AG04450 (cell line): ENCODE data around the gene HOXC9. TPM values are rescaled to one million over a fixed set of nuclear protein-coding genes. Genes with fewer than 3 reads are reported as not detected.

Experiments used
- CTCF ChIA-PET: fragments of 300-600, 350-600 bp; formaldehyde crosslinking; extraction: SDS; loops from one replicate; lab custom pipeline; 2022; ENCODE audit warnings: antibody characterized with exemption, inconsistent platforms; lab: Charles Lee
- POLR2A ChIA-PET: fragments of 350-600 bp; formaldehyde crosslinking; extraction: SDS; loops from one replicate; lab custom pipeline; 2021; ENCODE audit warnings: antibody characterized with exemption, inconsistent platforms; lab: Yijun Ruan, JAX
- DNase-seq: peaks from one replicate; pipeline ENCODE4 v3.0.0-alpha.2; 2011; ENCODE audit warnings: low read depth, low spot score
- H3K27ac ChIP-seq: one replicate; pipeline ENCODE4 v1.5.1; 2012; ENCODE audit warnings: low read depth, low read length, control low read depth
- H3K27me3 ChIP-seq: one replicate; pipeline ENCODE4 v1.6.0; 2012; ENCODE audit warnings: low read length; ENCODE audit not compliant: control insufficient read depth, insufficient read depth
- H3K4me3 ChIP-seq: 2 replicates; pipeline ENCODE4 v1.5.1; 2011; ENCODE audit warnings: mild to moderate bottlenecking, low read depth, low read length, control low read depth
- H3K9me3 ChIP-seq: 2 replicates; pipeline ENCODE4 v1.5.1; 2012; ENCODE audit warnings: low read length; ENCODE audit not compliant: control insufficient read depth, insufficient read depth
- CTCF ChIP-seq: IDR thresholded peaks from 2 replicates; pipeline ENCODE4 v1.5.1; 2011; ENCODE audit warnings: low read depth, low read length, control low read depth, inconsistent platforms
- polyA plus RNA-seq: library from polyadenylated mRNA; depleted of rRNA; stranded (reverse); fragments of >200 nt; gene quantifications from 2 replicates; pipeline ENCODE4 v1.2.3, GENCODE V29; 2011

HOXC9 gene
- polyA plus RNA-seq, 1 experiment, result not detected

DNA sequence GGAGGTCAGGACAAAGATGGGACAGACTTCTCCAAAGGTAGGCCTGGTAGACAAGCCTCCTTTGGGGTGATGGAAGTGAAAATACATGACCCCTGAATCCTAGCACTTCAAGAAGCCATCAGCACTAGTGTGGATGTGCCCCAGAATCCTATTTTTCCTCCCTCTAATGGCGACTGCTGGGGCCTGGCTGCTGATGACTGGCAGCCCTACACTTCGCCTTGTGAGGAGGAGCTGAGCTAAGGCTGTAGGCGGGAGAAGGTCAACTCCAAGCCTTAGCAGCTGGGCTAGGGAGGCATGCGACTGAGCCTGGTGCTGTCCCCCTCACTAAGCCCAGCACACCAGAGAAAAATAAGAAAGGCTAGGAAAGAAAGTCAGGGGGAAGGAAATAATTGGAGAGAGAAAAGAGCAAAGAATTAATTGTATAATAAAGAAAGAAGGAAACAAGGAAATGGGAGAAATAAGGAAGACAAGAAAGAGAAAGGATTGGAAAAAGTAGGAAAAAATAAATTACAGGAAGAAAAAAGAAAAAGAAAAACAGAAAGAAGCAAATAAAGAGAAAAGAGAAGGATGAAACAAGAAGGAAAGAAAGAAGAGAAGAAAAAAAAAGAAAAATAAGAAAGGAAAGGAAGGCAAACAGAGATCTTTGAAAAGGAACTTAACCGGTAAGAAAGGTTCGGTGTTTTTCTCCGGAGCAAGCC is 19.7 kb upstream of the HOXC9 start:
- POLR2A ChIA-PET, result no interaction called here
- Histone ChIP-seq H3K9me3 (peaks cover 13% of the 10 kb centered on the region), H3K27me3 (peaks cover 92% of the 10 kb centered on the region), H3K4me3 (no peak overlapping the region), H3K27ac (no peak overlapping the region)
- CTCF ChIA-PET, result no interaction called here
- DNase-seq, result no peak
- TF ChIP-seq CTCF, result no peak

GRCh38 chr12:53980802-53981496 is 19.0 kb upstream of the HOXC9 start:
- Histone ChIP-seq H3K9me3 (peaks cover 17% of the 10 kb centered on the region), H3K27me3 (peaks cover 92% of the 10 kb centered on the region), H3K27ac (no peak overlapping the region), H3K4me3 (no peak overlapping the region)
- no peak for TF ChIP-seq CTCF
- POLR2A ChIA-PET, result no interaction called here
- no peak for DNase-seq
- CTCF ChIA-PET, result no interaction called here

DNA sequence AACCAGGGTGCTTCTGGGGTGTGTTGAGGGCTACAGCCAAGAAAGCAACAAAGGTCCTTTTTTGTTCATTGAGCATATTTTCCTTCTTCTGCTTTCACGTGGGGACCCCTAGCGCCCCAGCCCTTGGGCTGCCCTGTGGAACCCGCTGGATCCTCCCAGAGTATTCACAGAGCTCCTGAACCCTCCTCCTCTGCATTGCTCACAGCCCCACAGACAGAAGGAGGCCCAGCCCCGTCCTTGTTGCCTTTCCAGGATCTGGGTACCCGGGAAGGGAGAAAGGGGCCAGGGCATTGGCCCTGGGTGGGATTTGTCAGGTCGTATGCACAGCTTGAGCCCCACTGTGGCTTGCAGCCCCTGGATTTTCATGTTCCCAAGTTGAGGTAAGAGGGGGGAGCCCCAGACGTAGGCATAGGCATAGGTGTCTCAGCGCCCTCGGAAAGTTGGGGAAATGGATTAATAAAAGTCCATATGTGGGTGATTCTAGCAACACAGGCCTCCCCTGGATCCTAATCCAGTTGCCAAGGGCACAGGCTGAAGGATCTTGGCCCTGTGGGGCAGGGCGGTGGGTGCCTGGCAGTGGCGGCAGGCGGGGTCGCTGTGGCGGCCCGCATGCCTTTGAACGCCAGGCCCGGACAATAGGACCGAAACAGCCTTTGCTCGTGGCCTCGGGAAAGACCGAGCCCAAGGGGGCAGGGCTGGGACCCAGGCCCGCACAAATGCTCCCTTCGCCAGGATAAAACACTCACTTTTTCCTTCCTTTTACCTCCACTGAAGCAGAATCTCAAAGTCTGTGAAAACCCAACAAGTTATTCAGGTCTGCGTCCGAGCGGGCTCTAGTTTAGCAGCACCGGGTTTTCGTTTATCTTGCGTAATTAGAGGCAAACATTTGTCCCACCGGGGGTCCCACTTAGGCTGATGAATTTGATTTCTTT is 18.1 kb upstream of the HOXC9 start:
- CTCF ChIA-PET, result no interaction called here
- TF ChIP-seq CTCF, result no peak
- peaks cover 92% of the 10 kb centered on the region for H3K27me3 ChIP-seq

GRCh38 chr12:53982648-53983567 is 17.1 kb upstream of the HOXC9 start:
- Histone ChIP-seq H3K9me3 (peaks cover 22% of the 10 kb centered on the region), H3K27ac (no peak overlapping the region), H3K4me3 (no peak overlapping the region), H3K27me3 (peaks cover 93% of the 10 kb centered on the region)
- ChIA-PET CTCF (no interaction called here), POLR2A (no interaction called here)
- DNase-seq, result no peak
- no peak for TF ChIP-seq CTCF

More for the DNA sequence above, 18.1 kb upstream of the HOXC9 start:
- no peak for DNase-seq
- no peak overlapping the region for H3K4me3 ChIP-seq
- peaks cover 22% of the 10 kb centered on the region for H3K9me3 ChIP-seq
- H3K27ac ChIP-seq, result no peak overlapping the region
- POLR2A ChIA-PET, result no interaction called here
